Heart right ventricle (tissue), 16 donors: ENCODE data around the gene NFKB1. TPM values are rescaled to one million over a fixed set of nuclear protein-coding genes. Genes with fewer than 3 reads are reported as not detected.

Source experiments
- ATAC-seq, 8 donors: fragments of 200-7000 bp; cut with Tn5 transposase; one replicate each; pipeline ENCODE4 v1.9.1; 2020; ENCODE audit warnings: mild to moderate bottlenecking in 8 of 8, moderate library complexity in 8 of 8, moderate number of reproducible peaks in 1 of 8
- DNase-seq, 2 donors: peaks; one replicate each; pipeline ENCODE4 v3.0.0-alpha.2; 2020
- H3K27ac ChIP-seq, 10 donors: fragments of 200-600 bp; sonication (generic) in 2 of 10; one replicate each; pipeline versions ENCODE4 v1.5.0 to v1.8.0; 2020 to 2022; ENCODE audit warnings: mild to moderate bottlenecking in 3 of 10
- H3K27me3 ChIP-seq, 7 donors: fragments of 200-600 bp; one replicate each; pipeline ENCODE4 v1.8.0; 2021 to 2022; ENCODE audit warnings: mild to moderate bottlenecking in 2 of 7
- H3K36me3 ChIP-seq, 9 donors: fragments of 200-600 bp; sonication (generic) in 1 of 9; one replicate each; pipeline versions ENCODE4 v1.5.0 to v1.8.0; 2020 to 2022; ENCODE audit warnings: mild to moderate bottlenecking in 2 of 9
- H3K4me1 ChIP-seq, 9 donors: fragments of 200-600 bp; sonication (generic) in 1 of 9; one replicate each; pipeline versions ENCODE4 v1.5.0 to v1.8.0; 2020 to 2022; ENCODE audit warnings: mild to moderate bottlenecking in 4 of 9
- H3K4me3 ChIP-seq, 10 donors: fragments of 200-600 bp; sonication (generic) in 2 of 10; one replicate each; pipeline versions ENCODE4 v1.5.0 to v1.8.0; 2020 to 2022; ENCODE audit warnings: mild to moderate bottlenecking in 7 of 10, moderate library complexity in 2 of 10
- H3K9me3 ChIP-seq, 11 donors: fragments of 200-600 bp in 10 of 11; sonication (generic) in 2 of 11; one replicate each; pipeline versions ENCODE4 v1.5.0 to v1.8.0; 2013 to 2022; ENCODE audit warnings: mild to moderate bottlenecking in 2 of 11, control low read depth in 1 of 11, moderate library complexity in 1 of 11
- WGBS, 2 donors: extraction: QIAGEN DNeasy Blood & Tissue Kit; methylation state at CpG; one replicate each; pipeline ENCODE4 v1.1.7; 2013; ENCODE audit warnings: inconsistent platforms in 1 of 2; 5-methylcytosine and 5-hydroxymethylcytosine counted together
- intact Hi-C, 10 donors: fragments of 100-400 bp; cut with DNase I; formaldehyde crosslinking; loops; one replicate each; pipeline versions ENCODE4 v1.11.1 to v1.14.2; 2022
- polyA plus RNA-seq, 2 donors: library from polyadenylated mRNA; stranded (reverse); fragments of 200-250 nt; gene quantifications; one replicate each; pipeline ENCODE4 v1.2.3, GENCODE V29; 2013
- total RNA-seq, 10 donors: library from RNA; stranded (reverse); fragmentation: NEBNext Ultra II Directional in 3 of 10; extraction: Animal tissue kit (Norgen Biotek cat#: 25700) in 3 of 10; gene quantifications; one replicate each; pipeline versions ENCODE4 v1.2.1 to v1.2.4, GENCODE V29; 2021 to 2023
- TF ChIP-seq, protein P1 (sequence below), 9 donors: fragments of 200-600 bp; sonication (generic) in 2 of 9; IDR thresholded peaks; one replicate each; pipeline versions ENCODE4 v1.5.0 to v1.8.0; 2021 to 2022; ENCODE audit warnings: antibody characterized with exemption in 9 of 9, mild to moderate bottlenecking in 5 of 9, moderate library complexity in 1 of 9
- donor health status: Arrhythmogenic right ventricular cardiomyopathy.
- donor health status: ischemic (EF 13 %, LVEDD 7.1; RV severe dilation, severe dysfunction).
- donor health status: healthy with polysubstance abuse.
- donor health status: DM: no; HTN: yes; CAD: no.
- donor health status: DM: no; HTN: no; CAD: no.
- donor health status: ischemic (EF 25% LVEDD 6.9; RV normal size, moderate dysfunction).
- donor health status: ischemic (EF 25% LVEDD 5.7; RV mildly dilated, moderate dysfunction).
- donor health status: healthy.
- donor health status: DM: yes; HTN: yes; CAD: no.
- donor health status: Ischemic cardiomyopathy.
- donor health status: ischemic (EF 35%, LVEDD 5.7; RV mildly dilated, moderate dysfunction).
- donor health status: nonischemic (EF 11% LVEDD 7.7; RV severe dilation, severe dysfunction).
- donor health status: DM: yes; HTN: yes; CAD: no.
- donor health status: PGD.
- donor health status: ischemic (EF 29% LVEDD 5.4; RV normal size, mild dysfunction).
- donor health status: nonischemic (EF 23%, LVEDD 6.1; RV moderate dilation, normal function).

The NFKB1 gene
- total and polyA plus RNA-seq, 12 donors: 4.5 to 30.3 (median 19.9) TPM

DNA sequence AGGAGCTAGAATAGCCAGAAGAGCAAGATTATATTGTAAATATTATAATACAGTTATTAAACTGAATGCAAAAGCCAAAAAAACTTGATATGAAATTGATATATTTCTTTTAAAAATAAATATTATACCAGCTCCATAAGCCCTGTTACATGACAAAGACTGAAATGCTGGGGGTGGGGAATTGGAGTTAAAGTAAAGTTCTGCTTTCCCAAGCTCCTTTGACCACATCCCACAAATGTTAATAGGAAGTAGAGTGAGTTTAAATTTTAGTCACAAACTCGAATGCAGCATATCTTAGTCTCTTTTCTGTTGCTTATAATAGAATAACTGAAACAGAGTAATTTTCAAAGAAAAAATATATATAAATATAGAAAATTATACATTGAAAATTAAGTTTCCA is 46.9 kb upstream of the NFKB1 start:
- Histone ChIP-seq H3K36me3 (no peaks in the 10 kb centered on the region), H3K27ac (no peak overlapping the region), H3K9me3 (peaks cover 0 to under 1% (median 0%) of the 10 kb centered on the region in 11 donors), H3K27me3 (peaks cover 0 to 2% (median 0%) of the 10 kb centered on the region in 7 donors), H3K4me3 (no peak overlapping the region), H3K4me1 (no peaks in the 10 kb centered on the region)
- WGBS, 2 donors: 67 to 68% methylated on average over 1 of the region's 1 CpG
- ATAC-seq (no peak), DNase-seq (no peak)
- TF ChIP-seq, protein P1, sequence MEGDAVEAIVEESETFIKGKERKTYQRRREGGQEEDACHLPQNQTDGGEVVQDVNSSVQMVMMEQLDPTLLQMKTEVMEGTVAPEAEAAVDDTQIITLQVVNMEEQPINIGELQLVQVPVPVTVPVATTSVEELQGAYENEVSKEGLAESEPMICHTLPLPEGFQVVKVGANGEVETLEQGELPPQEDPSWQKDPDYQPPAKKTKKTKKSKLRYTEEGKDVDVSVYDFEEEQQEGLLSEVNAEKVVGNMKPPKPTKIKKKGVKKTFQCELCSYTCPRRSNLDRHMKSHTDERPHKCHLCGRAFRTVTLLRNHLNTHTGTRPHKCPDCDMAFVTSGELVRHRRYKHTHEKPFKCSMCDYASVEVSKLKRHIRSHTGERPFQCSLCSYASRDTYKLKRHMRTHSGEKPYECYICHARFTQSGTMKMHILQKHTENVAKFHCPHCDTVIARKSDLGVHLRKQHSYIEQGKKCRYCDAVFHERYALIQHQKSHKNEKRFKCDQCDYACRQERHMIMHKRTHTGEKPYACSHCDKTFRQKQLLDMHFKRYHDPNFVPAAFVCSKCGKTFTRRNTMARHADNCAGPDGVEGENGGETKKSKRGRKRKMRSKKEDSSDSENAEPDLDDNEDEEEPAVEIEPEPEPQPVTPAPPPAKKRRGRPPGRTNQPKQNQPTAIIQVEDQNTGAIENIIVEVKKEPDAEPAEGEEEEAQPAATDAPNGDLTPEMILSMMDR (IDR thresholded peaks at IDR 0.05): no peak
- intact Hi-C loops: loop anchor here in 5 of 10 donors (5.0 to 10.0 kb wide), 6 partner anchors 141 to 651 kb away; no protein-coding TSS in a partner anchor

DNA sequence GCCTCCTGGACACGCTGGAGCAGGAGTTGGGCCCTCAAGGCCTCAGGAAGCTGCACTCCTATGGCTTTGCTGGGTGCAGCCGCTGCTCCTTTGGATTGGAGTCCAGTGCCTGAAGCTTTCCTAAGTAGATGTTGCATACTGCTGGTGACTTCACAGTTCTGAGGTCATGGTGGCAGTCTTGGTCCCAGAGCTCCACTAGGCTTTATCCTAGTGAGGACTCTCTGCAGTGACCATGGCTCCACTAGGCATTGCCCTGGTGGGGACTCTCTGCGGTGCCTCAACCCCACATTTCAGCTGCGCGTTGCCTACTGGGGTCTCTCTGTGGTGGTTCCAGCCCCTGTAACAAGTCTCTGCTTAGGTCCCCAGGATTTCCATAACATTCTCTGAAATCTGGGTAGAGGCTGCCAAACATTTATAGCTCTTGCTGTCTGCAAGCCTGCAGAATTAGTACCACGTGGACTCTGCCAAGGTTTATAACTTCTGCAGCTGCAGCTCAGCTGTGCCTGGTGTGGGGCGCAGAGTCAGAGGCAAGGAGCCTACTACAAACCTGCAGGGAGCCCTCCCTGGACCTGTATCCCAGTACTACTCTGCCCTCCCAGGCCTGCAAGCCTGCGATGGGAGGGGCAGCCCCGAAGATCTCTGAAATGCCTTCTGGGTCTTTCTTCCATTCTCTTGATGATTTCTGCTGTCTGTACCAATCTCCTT is 46.0 kb upstream of the NFKB1 start:
- no peak for DNase-seq
- intact Hi-C loops: loop anchor here in 5 of 10 donors (5.0 to 10.0 kb wide), 6 partner anchors 140 to 650 kb away; no protein-coding TSS in a partner anchor
- H3K27ac ChIP-seq: no peak overlapping the region
- H3K27me3 ChIP-seq: peaks cover 0 to 2% (median 0%) of the 10 kb centered on the region in 7 donors
- no peaks in the 10 kb centered on the region for H3K36me3 ChIP-seq
- TF ChIP-seq, protein P1 (IDR thresholded peaks at IDR 0.05): no peak
- no peak overlapping the region for H3K4me3 ChIP-seq
- WGBS, 2 donors: 89 to 96% methylated on average over 9 of the region's 9 CpGs
- H3K4me1 ChIP-seq: no peaks in the 10 kb centered on the region
- peaks cover 0 to 10% (median 4%) of the 10 kb centered on the region in 11 donors for H3K9me3 ChIP-seq
- no peak for ATAC-seq

DNA sequence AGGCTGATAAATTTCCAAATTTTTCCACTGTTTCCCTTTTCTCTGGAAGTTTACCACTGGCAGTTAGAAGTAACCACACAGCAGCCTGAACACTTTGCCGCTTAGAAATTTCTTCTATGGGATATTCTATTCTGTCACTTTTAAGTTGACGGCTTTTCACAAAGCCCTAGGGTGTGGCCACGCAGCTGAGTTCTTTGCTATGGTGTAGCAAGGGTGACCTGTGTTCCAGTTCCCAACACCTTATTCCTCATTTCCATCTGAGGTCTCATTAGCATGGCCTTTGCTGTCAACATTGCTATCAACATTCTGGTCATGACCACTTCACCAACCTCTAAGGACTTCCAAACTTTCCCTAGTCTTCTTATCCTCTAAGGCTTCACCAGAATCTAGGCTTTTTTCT is 45.4 kb upstream of the NFKB1 start:
- intact Hi-C loops: loop anchor here in 4 of 10 donors (10.0 kb wide), 4 partner anchors 139 to 649 kb away; no protein-coding TSS in a partner anchor
- H3K36me3 ChIP-seq: no peaks in the 10 kb centered on the region
- TF ChIP-seq, protein P1 (IDR thresholded peaks at IDR 0.05): no peak
- ATAC-seq (no peak), DNase-seq (no peak)
- peaks cover 0 to 2% (median 0%) of the 10 kb centered on the region in 7 donors for H3K27me3 ChIP-seq
- 78 to 94% methylated on average over 3 of the region's 3 CpGs for WGBS, 2 donors
- no peak overlapping the region for H3K4me3 ChIP-seq
- H3K9me3 ChIP-seq: peaks cover 0 to 16% (median 6%) of the 10 kb centered on the region in 11 donors
- no peak overlapping the region for H3K27ac ChIP-seq
- H3K4me1 ChIP-seq: no peaks in the 10 kb centered on the region

DNA sequence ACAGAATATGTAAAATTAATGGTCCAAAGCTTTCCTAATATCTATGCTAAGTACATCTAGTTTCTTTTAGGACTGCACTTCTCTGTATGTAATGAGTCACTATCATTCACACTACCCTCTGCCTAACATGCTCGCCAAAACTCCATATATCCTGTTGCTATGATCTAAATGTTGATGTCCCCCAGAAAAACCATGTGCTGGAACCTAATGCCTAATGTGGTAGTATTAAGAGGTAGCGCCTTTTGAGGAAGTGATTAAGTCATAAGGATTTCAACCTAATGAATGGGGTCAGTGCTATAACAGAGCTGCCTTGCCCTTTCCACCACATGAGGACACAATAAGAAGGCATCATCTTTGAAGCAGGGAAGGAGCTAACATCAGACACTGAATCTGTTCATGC is 34.9 kb upstream of the NFKB1 start:
- H3K36me3 ChIP-seq: no peaks in the 10 kb centered on the region
- H3K9me3 ChIP-seq: peaks cover 0 to 9% (median 0%) of the 10 kb centered on the region in 11 donors
- no peaks in the 10 kb centered on the region for H3K4me1 ChIP-seq
- H3K4me3 ChIP-seq: no peak overlapping the region
- intact Hi-C loops: no loop called here
- TF ChIP-seq, protein P1 (IDR thresholded peaks at IDR 0.05): no peak
- DNase-seq (no peak), ATAC-seq (no peak)
- WGBS, 2 donors: 85 to 88% methylated on average over 2 of the region's 2 CpGs
- no peaks in the 10 kb centered on the region for H3K27me3 ChIP-seq
- H3K27ac ChIP-seq: no peak overlapping the region
